GM18907 (cell line): ENCODE data around the gene SMAD6.
"Not testable (repeated sequence)": the region's sequence is repeated elsewhere in the genome, so short reads cannot be mapped to it uniquely, and the experiment has no call there.

Experiments used
- ATAC-seq: cut with Tn5 transposase; IDR thresholded peaks from one replicate; pipeline ENCODE4 v1.9.1; 2021; ENCODE audit warnings: mild to moderate bottlenecking, moderate library complexity; ENCODE audit not compliant: unreplicated experiment

Gene SMAD6

DNA sequence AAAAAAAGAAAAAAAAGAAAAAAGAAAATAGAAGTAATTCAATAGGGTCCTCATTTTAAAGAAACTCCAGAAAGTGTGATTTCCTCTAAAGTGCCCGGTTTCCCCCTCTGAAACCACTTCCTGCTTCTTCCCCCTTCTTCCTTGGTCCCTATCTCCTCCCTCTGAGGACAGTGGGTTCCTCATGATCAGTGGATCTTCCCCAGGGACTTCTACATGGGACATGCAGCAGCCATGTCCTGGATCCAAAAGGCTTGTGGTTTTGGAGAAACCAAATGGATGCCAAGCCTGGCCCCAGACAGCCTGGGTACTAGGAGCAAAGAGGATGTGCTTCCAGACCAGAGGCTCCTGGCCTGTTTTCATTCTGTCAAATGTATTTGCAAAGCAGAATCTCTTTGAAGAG, 26.6 kb upstream of the SMAD6 start:
- ATAC-seq = no peak

DNA sequence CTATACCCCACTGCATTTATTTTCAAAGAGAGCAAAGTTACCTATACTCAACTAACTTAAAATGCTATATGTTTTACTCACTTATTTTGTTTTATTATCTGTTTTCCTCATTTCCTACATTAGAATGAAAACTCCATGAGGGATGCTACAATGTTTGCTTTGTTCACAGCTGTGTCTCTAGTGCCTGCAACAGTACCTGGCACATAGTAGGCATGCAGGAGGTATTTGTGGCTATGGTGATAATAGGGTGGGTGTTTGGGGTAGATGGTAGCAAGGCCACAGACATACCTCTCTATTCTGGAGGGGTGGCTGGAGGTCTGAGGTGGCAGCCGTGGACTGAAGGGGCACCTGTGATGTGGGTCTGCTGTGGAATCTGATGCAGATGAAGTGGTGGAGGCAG, 24.7 kb upstream of the SMAD6 start:
- no peak for ATAC-seq

DNA sequence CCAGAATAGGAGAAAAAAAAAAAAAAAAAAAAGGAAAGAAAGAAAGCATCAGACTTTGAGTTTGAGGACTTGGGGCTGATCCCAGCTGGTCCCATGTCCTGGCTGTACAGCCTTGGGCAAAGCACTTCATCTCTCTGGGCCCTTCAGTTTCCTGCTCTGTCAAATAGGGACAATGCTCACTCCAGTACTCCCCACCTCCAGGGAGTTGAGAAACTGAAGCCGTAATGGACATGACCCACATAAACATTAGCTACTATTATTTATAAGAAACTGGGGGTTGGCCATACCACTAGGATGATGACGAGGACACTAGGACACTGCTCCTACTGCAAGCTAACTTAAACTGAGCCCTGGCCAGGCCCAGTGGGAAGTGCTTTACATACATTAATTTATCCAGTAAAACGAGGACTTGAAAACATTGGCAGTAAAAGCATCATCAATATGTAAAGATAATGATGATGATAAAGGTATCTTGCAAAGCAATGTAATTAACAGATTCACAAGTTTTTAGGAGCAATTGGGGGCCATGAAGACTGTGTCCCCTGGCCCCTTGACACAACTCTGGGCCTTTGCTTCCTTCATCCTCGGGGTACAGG, 22.9 kb upstream of the SMAD6 start:
- no peak for ATAC-seq

DNA sequence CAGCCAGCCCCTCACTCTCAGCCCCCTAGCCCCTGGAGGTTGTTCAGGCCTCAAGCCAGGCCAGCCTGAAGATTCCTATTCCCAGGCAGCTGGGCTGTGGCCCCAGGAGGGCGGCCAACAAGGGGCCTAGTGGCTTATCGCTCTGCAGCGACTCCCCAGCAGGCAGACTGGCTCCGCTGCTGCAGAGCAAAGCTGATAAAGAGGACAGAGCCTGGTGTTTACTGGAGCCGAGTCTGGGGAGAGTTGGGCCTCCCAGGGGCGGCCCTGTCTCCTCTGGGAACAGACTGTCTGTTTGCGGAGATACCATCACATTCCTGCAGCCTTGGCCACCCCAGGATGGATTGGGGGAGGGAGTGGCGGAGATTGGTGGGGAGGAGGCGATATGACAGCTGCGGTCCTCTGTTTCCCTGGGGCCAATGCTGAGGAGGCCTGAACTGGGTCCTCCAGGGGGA, 22.4 kb upstream of the SMAD6 start:
- ATAC-seq = no peak

DNA sequence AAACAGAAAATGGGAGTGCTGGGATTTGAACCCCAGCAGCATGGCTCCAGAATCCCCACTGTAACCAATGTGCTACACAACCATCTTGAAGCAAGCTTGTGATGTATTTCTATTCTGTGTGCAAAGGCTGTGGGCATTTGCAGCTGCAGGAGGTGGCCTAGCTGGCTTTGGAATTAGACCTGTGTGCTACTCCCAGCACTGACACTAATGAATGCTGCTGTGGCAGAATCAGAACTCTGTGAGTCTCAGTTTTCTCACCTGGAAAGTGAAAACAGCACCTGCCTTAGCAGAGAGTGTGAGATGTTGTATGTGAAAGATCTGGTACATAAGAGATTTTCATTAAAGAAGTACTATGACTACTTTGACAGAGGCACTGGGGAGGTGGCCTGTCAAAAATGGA, 21.5 kb upstream of the SMAD6 start:
- ATAC-seq = no peak

DNA sequence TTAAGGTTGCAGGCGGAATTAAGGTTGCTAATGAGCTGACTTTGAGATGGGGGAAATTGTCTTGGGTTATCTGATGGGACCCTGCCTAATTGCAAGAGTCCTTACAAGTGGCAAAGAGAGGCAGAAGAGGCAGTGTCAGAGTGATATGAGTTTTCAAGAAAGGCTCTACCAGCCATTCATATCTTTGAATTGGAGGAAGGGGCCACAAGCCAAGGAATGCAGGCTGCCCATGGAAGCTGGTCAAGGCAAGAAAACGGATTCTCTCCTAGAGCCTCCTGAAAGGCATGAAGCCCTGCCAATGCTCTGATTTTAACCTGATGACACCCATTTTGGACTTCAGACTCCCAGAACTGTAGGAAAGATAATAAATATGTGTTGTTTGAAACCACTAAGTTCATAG, 20.6 kb upstream of the SMAD6 start:
- ATAC-seq = no peak

DNA sequence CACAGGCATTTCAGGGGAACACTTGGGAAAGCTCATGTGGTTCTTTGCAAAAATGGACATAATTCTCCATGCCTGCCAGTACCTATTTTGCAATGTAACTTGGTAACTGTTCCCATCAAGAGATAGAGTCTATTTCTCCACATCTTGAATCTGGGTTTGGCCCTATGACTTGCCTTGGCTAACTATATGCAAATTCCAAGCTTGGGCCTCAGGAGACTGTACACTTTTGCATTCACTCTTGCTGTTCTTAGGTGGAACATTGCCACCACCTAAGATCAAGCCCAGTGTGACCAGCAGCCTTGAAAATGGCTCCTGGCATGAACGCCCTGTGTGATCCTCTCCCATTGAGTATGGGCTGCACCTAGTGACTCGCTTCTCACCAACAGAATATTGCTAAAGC, 19.8 kb upstream of the SMAD6 start:
- no peak for ATAC-seq

DNA sequence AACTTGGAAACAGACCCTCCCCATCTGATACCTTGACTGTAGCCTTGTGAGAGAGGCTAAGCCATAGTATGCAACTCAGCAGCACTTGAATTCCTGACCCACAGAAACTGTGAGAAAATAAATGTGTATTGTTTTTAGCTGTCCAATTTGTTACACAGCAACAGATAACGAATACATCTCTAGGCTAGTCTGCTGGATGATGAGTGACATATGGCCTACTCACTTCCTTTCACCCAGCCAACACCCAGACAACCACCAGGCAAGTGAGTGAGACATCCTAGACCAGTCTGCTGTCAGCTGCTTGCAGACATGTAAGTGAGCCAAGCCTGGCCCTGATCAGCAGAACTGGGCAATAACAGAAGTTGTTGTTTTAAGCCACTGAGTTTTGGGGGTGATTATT, 19.2 kb upstream of the SMAD6 start:
- no peak for ATAC-seq

DNA sequence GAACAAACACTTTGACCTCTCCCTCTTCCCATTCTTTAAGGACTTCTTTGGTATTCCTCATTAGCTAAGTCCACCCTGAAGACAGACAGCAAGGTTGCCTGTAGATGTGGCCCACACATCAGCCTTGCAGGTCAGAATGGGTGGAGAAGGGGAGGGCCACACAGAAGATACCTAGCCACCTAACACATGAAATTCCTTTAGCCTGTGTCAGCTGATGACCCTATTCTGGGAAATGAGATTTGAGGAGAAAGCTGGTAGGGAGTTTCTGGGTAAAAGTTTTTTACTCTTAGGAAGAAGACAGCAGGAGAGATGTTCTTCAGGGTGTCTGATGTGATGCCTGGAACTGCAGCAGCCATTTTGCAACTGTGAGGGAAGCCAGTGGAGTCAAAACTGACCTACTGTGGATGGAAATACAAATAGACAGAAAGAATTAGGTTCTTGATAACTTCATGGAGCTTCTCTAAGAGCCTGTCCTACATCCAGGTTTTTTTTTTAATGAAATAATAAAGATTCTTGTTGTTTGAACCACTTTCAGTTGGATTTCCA, 17.8 kb upstream of the SMAD6 start:
- ATAC-seq = no peak

DNA sequence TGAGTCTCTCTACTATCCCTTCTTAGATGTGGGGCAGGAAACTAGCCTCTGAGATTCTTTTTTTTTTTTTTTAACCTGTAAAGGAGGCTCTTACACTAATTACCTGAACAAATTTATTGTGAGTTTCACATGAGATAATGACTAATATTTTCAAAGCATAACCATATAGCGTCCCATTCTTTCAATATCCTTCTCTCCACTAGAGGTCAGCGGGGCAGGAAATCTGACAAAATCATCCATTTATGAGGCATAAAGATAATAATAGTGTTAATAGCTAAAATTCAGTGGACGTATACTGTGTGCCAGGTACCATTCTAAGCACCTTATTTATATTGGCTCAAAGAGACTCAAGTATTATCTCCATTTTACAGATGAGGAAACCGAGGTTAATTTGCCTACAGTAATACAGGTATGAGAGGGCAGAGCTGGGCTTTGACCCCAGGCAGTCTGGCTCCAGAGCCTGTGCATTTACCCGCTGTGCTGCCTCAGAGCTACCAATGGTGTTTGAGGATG, 16.3 kb upstream of the SMAD6 start:
- no peak for ATAC-seq

DNA sequence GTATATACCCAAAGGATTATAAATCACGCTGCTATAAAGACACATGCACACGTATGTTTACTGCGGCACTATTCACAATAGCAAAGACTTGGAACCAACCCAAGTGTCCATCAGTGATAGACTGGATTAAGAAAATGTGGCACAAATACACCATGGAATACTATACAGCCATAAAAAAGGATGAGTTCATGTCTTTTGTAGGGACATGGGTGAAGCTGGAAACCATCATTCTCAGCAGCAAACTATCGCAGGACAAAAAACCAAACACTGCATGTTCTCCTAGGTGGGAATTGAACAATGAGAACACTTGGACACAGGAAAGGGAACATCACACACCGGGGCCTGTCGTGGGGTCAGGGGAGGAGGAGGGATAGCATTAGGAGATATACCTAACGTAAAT, 11.1 kb upstream of the SMAD6 start:
- ATAC-seq = not testable (repeated sequence)

DNA sequence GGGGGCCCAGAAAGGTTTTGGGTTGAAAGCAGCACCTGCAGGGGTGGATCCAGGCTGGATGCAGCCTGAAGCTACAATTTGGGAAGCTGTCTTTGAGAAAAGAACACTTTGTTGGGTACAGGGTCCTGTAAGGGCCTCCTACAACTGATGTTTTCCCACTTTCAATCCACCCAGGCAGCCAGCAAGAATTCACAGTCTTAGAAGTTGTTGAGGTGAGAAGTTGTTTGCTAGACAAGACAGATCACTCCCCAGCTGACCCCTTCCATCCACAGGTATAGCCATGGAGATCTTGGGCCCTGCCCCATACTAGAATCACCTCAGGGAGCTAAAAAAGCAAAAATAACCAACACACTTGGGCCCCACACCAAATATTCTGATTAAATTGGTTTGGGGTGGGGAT, 10.3 kb upstream of the SMAD6 start:
- no peak for ATAC-seq

DNA sequence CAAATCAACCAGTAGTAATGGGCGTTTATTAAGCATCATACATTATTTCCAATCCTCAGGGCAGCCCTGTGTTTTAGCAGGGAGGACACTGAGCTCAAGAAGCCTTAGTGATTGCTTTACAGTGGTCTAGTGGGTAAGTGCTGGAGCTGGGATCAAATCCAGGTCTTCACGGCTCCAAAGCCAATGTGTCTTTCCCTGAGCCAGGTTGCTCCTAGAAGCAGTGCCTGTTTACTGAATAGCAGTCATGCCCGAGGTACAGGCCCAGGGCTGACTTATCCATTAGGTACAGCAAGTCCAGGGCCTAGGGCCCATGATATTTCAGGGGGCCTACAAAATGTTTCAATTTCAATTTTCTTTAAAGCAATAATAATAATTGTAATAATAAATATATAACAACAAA, 9.6 kb upstream of the SMAD6 start:
- ATAC-seq = no peak

DNA sequence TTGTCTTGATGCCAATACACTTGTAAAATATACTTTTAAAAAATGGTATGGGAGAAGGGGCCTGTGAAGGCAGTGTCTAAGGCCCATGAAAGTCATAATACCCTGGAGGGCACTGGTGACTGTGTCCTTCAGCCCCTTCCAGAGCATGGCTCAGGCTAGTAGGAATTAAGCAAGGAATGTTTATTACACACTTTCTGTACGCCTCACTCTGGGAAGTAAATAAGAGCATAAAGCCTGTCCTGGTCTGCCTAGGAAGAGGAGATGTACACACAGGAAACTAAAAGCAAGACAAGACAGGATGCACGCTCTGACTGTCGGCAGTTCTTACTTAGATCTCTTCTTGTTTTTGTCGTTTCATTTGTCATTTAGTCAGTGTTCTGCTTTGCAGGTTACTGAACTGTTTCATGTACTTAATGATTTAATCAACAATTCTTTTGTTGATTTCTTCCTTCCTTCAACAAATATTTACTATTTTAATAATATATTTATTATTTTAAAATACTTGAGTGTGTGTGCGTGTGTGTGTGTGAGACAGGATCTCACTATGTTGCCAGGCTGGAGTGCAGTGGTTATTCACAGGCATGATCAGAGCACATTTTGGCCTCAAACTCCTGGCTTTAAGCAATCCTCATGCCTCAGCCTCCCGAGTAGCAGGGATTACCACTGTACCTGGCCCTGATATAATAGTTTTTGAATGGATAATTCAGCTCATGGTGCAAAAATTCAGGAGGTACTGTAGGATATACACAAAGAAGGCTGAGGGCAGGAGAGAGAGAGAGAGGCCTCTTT, 9.0 kb upstream of the SMAD6 start:
- no peak for ATAC-seq

DNA sequence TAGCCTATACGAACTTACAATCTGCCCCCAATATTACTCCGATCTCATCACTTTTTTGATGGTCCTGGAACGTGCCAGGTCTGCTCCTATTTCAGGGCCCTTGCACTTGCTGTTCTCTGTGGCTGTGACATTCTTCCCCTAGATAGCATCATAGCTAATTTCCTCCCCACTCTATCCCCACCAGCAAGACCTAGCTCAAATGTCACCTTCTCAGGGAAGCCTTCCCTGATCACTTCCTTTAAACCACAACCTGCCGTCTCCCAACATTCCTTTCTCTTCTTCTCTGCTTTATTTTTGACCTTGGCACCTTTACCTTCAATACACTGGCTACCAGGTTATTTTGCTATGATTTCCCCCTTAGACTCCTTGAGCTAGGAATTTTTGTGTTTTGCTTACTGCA, 5.3 kb upstream of the SMAD6 start:
- no peak for ATAC-seq

DNA sequence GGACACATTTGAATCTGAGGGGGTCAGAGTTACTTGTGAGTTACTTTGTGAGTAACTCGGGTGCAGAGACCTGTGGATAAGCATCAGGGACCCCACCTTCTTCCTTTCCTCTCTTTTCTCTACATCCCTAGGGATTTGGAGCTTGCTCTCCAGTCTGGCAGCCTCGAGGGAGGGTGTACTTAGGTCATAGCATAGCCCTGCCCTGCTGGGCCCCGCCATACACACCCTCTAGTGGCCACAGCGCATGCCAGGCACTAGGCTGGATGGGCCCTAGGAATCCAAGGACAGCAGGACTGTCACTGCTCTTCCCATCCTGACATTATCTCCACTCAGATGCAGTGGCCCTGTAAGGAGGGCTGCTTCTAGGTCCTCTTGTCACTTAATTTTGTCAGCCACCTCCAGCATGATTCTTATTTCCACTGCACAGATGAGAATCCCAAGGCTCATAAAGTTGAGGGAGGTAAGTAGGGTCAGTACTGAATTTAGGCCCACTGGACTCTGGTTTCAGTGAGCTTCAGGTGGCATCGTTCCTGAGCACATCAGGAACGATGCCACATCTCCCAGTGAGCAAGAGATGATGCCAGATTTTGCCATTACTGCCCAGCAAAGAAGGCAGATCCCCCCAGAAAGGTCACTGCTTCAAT, 3.6 kb upstream of the SMAD6 start:
- no peak for ATAC-seq

DNA sequence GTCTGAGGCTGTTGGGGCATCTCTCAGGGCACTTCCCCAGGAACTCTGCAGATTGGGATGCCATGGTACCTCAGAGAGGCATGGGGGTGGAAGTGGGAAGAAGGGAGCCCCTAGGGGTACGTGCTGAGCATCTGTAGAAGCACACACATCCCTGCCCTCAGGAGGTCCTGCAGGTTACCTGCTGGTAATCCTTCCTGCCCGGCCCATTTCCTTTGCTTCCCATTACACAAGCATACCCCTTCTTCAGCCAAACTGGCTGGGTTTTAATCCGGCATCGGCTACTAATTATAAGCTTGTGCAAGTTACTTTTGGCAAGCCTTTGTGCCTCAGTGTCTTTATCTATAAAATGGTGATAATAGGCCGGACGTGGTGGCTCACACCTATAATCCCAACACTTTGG, 3.1 kb upstream of the SMAD6 start:
- no peak for ATAC-seq

DNA sequence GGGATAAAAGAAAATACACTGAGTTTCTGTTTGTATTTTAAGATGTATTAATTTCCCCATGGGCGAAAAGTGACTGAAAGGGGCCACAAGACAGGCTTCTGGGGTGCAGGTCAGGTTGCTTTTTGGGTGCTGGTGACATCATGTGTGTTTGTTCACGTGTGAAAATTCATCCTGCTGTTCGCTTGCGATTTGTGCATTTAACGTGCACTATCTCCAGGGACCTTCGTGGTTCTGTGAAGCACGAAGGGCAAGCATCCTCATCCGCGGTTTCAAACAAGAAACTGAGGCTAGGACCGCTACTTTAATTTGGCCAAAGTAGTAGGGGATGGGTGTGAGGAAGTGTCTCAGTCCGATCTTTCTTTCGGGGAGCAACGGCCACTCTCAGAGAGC, 1.6 kb upstream of the SMAD6 start:
- peak; percentile 1 for ATAC-seq

DNA sequence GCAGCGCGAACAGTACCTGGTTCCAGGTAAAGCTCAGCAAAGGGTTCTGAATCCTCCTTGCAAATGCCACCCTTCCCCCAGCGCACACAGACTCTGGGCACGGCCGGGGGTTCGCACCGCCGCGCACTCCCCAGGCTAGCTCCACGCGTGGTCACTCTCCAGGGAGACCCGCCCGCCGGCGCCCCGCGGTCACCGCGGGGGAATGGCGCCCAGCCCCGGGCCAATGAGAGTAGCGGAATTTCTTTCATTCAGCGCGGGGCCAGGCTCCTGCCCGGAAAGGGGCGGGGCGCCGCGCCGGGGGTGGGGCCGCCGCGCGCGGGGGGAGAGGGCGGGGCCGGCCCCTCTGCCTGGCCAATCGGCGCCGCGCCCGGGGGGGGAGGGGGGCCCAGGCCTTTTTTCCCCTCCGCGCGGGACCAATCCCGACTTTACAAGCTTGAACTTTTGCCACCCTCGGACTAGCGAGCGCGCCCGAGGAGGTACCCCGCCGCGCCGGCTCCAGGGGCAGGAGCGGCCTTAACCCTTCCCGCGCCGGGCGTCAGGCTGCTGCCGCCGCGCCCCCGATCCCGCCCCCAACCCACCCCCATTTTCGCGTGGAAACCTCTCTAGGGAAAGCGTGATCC, 1.1 kb upstream of the SMAD6 start:
- peak; percentile 60 for ATAC-seq

DNA sequence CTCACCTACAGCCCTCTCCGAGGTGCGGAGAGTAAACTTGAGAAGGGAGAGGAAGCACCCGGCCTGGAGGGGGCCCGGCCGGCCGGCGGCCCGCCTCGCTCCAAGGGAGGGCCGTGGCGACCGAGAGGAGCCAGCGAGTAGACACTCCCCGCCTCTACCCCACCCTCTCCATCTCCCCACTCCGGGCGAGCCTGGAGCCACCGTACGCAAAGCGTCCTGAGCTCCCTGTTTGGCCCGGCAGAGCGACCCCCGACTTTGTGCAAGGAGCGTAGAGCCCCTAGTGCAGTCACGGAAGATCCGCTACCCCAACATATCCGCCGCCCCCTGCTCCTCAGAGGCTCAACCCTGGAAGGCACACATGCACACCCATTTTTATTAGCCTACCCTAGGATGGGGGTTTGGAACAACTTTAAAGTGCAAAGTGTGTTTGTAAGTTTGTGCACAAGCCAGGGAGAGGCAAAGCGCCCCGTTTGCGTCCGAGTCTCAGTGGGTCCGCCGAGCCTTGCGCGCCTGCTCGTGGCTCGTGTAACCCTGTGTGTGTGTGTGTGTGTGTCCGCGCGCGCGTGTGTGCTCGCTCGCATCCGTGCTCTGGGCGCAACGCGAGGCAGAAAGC, 508 bp upstream of the SMAD6 start:
- peak; percentile 41 for ATAC-seq
